HL-60 (cell line): ENCODE results near the gene AKIRIN1.

ENCODE experiments used
- GABPA ChIP-seq: IDR thresholded peaks from 2 replicates; pipeline ENCODE4 v1.6.1; 2012; ENCODE audit warnings: low read depth
- SPI1 ChIP-seq: IDR thresholded peaks from 2 replicates; pipeline ENCODE4 v1.6.1; 2012; ENCODE audit warnings: low read depth, mild to moderate bottlenecking, borderline replicate concordance
- TF ChIP-seq, protein P1 (sequence below): IDR thresholded peaks from one replicate; pipeline ENCODE4 v1.5.1; 2011; ENCODE audit warnings: low read length, control low read depth, inconsistent platforms; ENCODE audit not compliant: insufficient read depth

- TF ChIP-seq GABPA (no peak), SPI1 (no peak)
- TF ChIP-seq, protein P1, sequence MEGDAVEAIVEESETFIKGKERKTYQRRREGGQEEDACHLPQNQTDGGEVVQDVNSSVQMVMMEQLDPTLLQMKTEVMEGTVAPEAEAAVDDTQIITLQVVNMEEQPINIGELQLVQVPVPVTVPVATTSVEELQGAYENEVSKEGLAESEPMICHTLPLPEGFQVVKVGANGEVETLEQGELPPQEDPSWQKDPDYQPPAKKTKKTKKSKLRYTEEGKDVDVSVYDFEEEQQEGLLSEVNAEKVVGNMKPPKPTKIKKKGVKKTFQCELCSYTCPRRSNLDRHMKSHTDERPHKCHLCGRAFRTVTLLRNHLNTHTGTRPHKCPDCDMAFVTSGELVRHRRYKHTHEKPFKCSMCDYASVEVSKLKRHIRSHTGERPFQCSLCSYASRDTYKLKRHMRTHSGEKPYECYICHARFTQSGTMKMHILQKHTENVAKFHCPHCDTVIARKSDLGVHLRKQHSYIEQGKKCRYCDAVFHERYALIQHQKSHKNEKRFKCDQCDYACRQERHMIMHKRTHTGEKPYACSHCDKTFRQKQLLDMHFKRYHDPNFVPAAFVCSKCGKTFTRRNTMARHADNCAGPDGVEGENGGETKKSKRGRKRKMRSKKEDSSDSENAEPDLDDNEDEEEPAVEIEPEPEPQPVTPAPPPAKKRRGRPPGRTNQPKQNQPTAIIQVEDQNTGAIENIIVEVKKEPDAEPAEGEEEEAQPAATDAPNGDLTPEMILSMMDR = no peak
Measured at GRCh38 chr1:38962113-38962512, 29.0 kb upstream of the AKIRIN1 start.
